Left ventricle myocardium inferior (tissue), 1 donor: ENCODE results near the gene MCC. TPM values are rescaled to one million over a fixed set of nuclear protein-coding genes. Genes with fewer than 3 reads are reported as not detected.

Source experiments
- DNase-seq: peaks from one replicate; pipeline ENCODE4 v3.0.0-alpha.2; 2020
- H3K27ac ChIP-seq: fragments of 200-600 bp; replicated peaks from 2 replicates; pipeline ENCODE4 v1.8.0; 2021
- H3K27me3 ChIP-seq: fragments of 200-600 bp; 2 replicates; pipeline ENCODE4 v1.8.0; 2021; ENCODE audit warnings: low read depth
- H3K36me3 ChIP-seq: fragments of 200-600 bp; 2 replicates; pipeline ENCODE4 v1.8.0; 2021
- H3K4me1 ChIP-seq: fragments of 200-600 bp; 2 replicates; pipeline ENCODE4 v1.8.0; 2021
- H3K4me3 ChIP-seq: fragments of 200-600 bp; 2 replicates; pipeline ENCODE4 v1.8.0; 2021; ENCODE audit warnings: mild to moderate bottlenecking, moderate library complexity
- H3K9me3 ChIP-seq: fragments of 200-600 bp; replicated peaks from 2 replicates; pipeline ENCODE4 v1.8.0; 2021
- intact Hi-C: fragments of 100-400 bp; cut with micrococcal nuclease; formaldehyde crosslinking; loops from one replicate; pipeline ENCODE4 v1.11.0; 2022
- total RNA-seq: library from RNA; stranded (reverse); fragmentation: NEBNext Ultra II Directional; extraction: Animal tissue kit (Norgen Biotek cat#: 25700); gene quantifications from one replicate; pipeline ENCODE4 v1.2.1, GENCODE V29; 2021
- TF ChIP-seq, protein P1 (sequence below): fragments of 200-600 bp; IDR thresholded peaks from 2 replicates; pipeline ENCODE4 v1.8.0; 2021; ENCODE audit warnings: antibody characterized with exemption, mild to moderate bottlenecking, borderline replicate concordance
- donor health status: DM: no; HTN: yes; CAD: no; lungs with severe emphysema.

MCC gene
- total RNA-seq, 1 donor from 2014 or later: 31.6 TPM

DNA sequence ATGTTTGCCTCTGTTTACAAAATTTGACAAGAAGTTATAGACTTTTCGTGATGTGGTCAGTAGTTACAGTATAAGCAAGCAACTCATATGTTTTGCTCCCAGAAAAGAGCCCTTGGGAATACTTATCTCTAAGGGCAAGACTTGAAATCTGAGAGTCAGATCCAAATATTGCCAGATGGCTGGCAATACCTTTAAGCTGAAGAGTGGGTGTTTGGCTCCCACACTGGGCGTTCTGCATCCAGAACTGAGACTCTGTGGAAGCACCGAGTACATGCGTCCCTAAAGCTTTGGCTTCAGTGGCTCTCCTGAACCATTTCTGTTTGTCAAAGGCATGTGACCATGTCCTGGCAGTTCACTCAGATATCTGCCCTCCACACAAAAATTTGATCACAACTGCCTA is 317.5 kb downstream of the MCC start:
- no peak for DNase-seq
- Histone ChIP-seq H3K9me3 (no peaks in the 10 kb centered on the region), H3K4me1 (peaks cover 69% of the 10 kb centered on the region), H3K36me3 (no peaks in the 10 kb centered on the region), H3K27ac (no peak overlapping the region), H3K27me3 (no peaks in the 10 kb centered on the region), H3K4me3 (no peak overlapping the region)
- TF ChIP-seq, protein P1, sequence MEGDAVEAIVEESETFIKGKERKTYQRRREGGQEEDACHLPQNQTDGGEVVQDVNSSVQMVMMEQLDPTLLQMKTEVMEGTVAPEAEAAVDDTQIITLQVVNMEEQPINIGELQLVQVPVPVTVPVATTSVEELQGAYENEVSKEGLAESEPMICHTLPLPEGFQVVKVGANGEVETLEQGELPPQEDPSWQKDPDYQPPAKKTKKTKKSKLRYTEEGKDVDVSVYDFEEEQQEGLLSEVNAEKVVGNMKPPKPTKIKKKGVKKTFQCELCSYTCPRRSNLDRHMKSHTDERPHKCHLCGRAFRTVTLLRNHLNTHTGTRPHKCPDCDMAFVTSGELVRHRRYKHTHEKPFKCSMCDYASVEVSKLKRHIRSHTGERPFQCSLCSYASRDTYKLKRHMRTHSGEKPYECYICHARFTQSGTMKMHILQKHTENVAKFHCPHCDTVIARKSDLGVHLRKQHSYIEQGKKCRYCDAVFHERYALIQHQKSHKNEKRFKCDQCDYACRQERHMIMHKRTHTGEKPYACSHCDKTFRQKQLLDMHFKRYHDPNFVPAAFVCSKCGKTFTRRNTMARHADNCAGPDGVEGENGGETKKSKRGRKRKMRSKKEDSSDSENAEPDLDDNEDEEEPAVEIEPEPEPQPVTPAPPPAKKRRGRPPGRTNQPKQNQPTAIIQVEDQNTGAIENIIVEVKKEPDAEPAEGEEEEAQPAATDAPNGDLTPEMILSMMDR: no peak
- intact Hi-C loops: no loop called here

DNA sequence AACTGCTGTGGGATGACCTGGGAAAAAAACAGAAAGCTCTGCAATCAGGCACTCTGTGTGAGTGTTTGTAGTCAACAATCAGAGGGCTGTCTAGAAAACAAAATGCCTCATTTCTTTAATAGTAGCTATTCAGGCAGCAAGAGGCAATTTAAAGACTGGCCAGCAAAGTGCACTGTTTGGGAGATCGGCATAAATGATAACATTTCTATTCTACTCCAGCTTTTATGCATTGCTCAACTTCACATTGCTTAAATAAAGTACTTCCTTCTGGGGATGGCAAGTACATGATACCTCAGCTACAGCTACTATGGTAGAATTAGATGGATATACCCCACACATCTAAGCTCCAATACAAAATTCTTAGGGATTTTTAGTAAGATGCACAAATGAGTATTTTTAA is 318.5 kb downstream of the MCC start:
- intact Hi-C loops: no loop called here
- no peak overlapping the region for H3K4me3 ChIP-seq
- H3K36me3 ChIP-seq: no peaks in the 10 kb centered on the region
- H3K27ac ChIP-seq: no peak overlapping the region
- peaks cover 71% of the 10 kb centered on the region for H3K4me1 ChIP-seq
- no peak for DNase-seq
- no peaks in the 10 kb centered on the region for H3K9me3 ChIP-seq
- TF ChIP-seq, protein P1: no peak
- H3K27me3 ChIP-seq: no peaks in the 10 kb centered on the region

DNA sequence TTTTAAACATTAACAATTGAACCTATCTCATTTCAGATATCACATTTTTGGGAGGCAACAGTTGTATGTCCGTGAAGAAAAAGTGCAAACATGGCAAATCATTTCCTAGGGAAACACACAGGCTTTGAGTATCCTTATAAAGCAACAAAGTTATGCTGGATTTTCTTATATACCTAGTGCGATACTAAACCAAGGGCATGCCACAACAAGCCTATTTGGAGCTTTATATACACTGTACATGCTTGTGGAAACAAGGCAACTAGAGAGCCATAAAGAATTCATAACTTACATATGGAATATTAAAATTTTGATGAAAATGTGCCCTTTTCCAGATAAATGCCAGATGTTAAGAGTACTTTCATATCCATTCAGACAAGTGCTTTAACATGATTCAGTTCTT is 320.3 kb downstream of the MCC start:
- peaks cover 89% of the 10 kb centered on the region for H3K4me1 ChIP-seq
- no peaks in the 10 kb centered on the region for H3K9me3 ChIP-seq
- no peaks in the 10 kb centered on the region for H3K27me3 ChIP-seq
- H3K27ac ChIP-seq: no peak overlapping the region
- H3K4me3 ChIP-seq: no peak overlapping the region
- TF ChIP-seq, protein P1: no peak
- H3K36me3 ChIP-seq: no peaks in the 10 kb centered on the region
- intact Hi-C loops: no loop called here
- no peak for DNase-seq

DNA sequence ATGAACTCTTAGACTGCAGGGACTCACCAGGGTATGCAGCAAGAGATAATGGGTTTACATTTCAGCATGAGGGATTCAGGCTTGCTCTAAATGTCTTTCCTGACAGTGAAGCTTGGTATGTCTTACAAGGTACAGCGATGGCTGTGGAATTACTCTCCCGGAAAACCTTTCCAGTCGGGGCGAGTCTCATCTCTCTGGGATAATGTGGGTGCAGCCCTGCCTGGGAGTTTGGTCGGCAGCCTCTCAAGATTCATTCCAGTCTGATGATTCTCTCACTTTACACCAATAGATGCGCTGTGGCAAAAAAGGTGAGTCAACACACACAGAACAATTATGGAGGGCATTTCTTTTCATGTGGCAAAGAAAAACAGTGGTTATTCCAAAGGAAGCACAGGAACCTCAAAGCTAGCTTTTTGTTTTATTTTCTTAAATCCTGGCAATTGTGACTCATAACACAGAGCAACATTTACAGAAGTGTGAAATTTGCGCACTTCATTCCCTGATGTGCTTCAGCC is 321.3 kb downstream of the MCC start:
- Histone ChIP-seq H3K27me3 (no peaks in the 10 kb centered on the region), H3K9me3 (no peaks in the 10 kb centered on the region), H3K27ac (no peak overlapping the region), H3K4me3 (no peak overlapping the region), H3K36me3 (no peaks in the 10 kb centered on the region), H3K4me1 (peaks cover 99% of the 10 kb centered on the region)
- intact Hi-C loops: no loop called here
- TF ChIP-seq, protein P1: no peak
- no peak for DNase-seq

DNA sequence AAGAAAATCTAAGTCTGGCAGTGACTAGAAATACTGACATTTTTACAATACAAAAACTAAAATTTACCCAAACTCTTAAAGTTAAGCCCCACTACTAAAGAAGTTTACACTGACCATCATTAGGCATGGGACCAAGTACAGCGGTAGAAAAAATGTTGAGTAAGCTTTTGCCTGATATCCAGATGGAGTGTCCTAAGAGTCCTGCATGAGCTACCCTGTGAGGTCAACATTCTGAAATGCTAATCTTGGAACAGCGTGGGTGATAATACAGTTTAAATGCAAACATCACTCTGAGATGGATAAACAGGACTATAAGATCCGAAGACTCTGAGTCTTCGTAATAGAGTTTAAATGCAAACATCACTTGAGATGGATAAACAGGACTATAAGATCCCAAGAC is 322.0 kb downstream of the MCC start:
- Histone ChIP-seq H3K4me1 (peaks cover 99% of the 10 kb centered on the region), H3K27me3 (no peaks in the 10 kb centered on the region)
- intact Hi-C loops: no loop called here

More for the DNA sequence above, 322.0 kb downstream of the MCC start:
- H3K27ac ChIP-seq: no peak overlapping the region
- H3K4me3 ChIP-seq: no peak overlapping the region
- TF ChIP-seq, protein P1: no peak
- H3K9me3 ChIP-seq: no peaks in the 10 kb centered on the region
- no peak for DNase-seq
- H3K36me3 ChIP-seq: no peaks in the 10 kb centered on the region
